HG03097 (cell line): Measurements from ENCODE around the gene PRKG1.
"Not testable (repeated sequence)": the region's sequence is repeated elsewhere in the genome, so short reads cannot be mapped to it uniquely, and the experiment has no call there.

Experiments used
- ATAC-seq: cut with Tn5 transposase; IDR thresholded peaks from one replicate; pipeline ENCODE4 v1.9.1; 2021; ENCODE audit not compliant: unreplicated experiment, low FRiP score

The PRKG1 gene

GRCh38 chr10:51711519-51711891 lies 637.2 kb downstream of the PRKG1 start:
- ATAC-seq, result no peak

- ATAC-seq, result no peak
Measured at GRCh38 chr10:51716981-51717380, 642.7 kb downstream of the PRKG1 start.

GRCh38 chr10:51718804-51719291 lies 644.6 kb downstream of the PRKG1 start:
- no peak for ATAC-seq

GRCh38 chr10:51724038-51724437 lies 649.8 kb downstream of the PRKG1 start:
- ATAC-seq, result no peak

GRCh38 chr10:51729822-51730555 lies 655.7 kb downstream of the PRKG1 start:
- ATAC-seq, result no peak

- ATAC-seq, result no peak
Measured at GRCh38 chr10:51733057-51733456, 658.8 kb downstream of the PRKG1 start.

- peak; percentile 97 for ATAC-seq
Measured at GRCh38 chr10:51743146-51743545, 668.9 kb downstream of the PRKG1 start.

GRCh38 chr10:51744235-51745000 lies 670.1 kb downstream of the PRKG1 start:
- ATAC-seq, result no peak

GRCh38 chr10:51745397-51745796 lies 671.1 kb downstream of the PRKG1 start:
- no peak for ATAC-seq

GRCh38 chr10:51747216-51747615 lies 672.9 kb downstream of the PRKG1 start:
- no peak for ATAC-seq

- no peak for ATAC-seq
Measured at GRCh38 chr10:51748959-51749358, 674.7 kb downstream of the PRKG1 start.

GRCh38 chr10:51758366-51758765 lies 684.1 kb downstream of the PRKG1 start:
- ATAC-seq, result no peak

GRCh38 chr10:51758838-51759237 lies 684.6 kb downstream of the PRKG1 start:
- not testable (repeated sequence) for ATAC-seq

GRCh38 chr10:51759896-51760534 lies 685.7 kb downstream of the PRKG1 start:
- ATAC-seq, result no peak

- ATAC-seq, result no peak
Measured at GRCh38 chr10:51760864-51761640, 686.8 kb downstream of the PRKG1 start.

- no peak for ATAC-seq
Measured at GRCh38 chr10:51763746-51764145, 689.5 kb downstream of the PRKG1 start.

- no peak for ATAC-seq
Measured at GRCh38 chr10:51765284-51765971, 691.1 kb downstream of the PRKG1 start.

GRCh38 chr10:51766423-51767102 lies 692.3 kb downstream of the PRKG1 start:
- ATAC-seq, result no peak

GRCh38 chr10:51767103-51767763 lies 692.9 kb downstream of the PRKG1 start:
- ATAC-seq, result no peak
